ENCODE data around the gene NAMPT.

DNA sequence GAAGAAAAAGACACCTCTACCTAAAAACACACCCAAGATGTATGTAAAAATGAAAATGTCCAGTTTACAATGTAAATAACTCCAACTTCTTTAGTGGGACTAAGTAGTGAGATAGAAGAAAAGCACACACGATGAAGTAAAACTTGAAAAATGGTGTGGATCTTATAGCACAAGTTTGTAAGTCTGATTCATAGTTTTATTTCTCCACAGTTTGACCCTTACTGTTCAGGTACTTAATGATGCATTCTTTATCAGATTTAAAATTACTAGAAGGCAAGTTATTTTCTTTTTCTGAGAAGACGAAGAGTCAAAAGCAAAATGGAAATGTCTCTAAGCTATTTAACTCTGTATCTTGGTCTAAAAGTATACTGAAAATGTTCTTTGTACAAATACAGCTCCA lies 6.1 kb downstream of the NAMPT start:
- TF ChIP-seq EZH2 (IDR thresholded peaks at IDR 0.05): no peak
- TF ChIP-seq POLR2AphosphoS5 (IDR thresholded peaks at IDR 0.05; ENCODE audit: borderline replicate concordance, low read depth, low read length): no peak
- no peak for TF ChIP-seq FOXP2 (optimal IDR thresholded peaks at IDR 0.05; ENCODE audit: control extremely low read depth, extremely low read length, insufficient read depth)

Measured in SK-N-MC (cell line).